IMR-90 (cell line): ENCODE results near the gene CLEC3B. TPM values are rescaled to one million over a fixed set of nuclear protein-coding genes. Genes with fewer than 3 reads are reported as not detected.

Experiments
- ATAC-seq: fragments of 200-7000 bp; cut with Tn5 transposase; 2 replicates; pipeline ENCODE4 v1.9.1; 2020; ENCODE audit warnings: low read depth, mild to moderate bottlenecking, moderate library complexity
- BruUV-seq: library from RNA; stranded (reverse); fragments of 400-500 nt; replicated peaks from 2 replicates; lab custom pipeline; 2021; lab: Mats Ljungman, UMichigan
- CTCF ChIA-PET: fragments of 300-600 bp; formaldehyde crosslinking; extraction: SDS; loops from one replicate; lab custom pipeline; 2021; ENCODE audit warnings: antibody characterized with exemption; lab: Yijun Ruan, JAX
- POLR2A ChIA-PET: fragments of 300-600 bp; sonication (Branson Sonifier 250); formaldehyde crosslinking; loops from one replicate; lab custom pipeline; 2022; ENCODE audit warnings: antibody characterized with exemption; ENCODE audit not compliant: unreplicated experiment; lab: Charles Lee
- DNase-seq: peaks from one replicate; pipeline ENCODE4 v3.0.0; 2013
- H2AFZ ChIP-seq: replicated peaks from 2 replicates; pipeline ENCODE3; 2013; ENCODE audit warnings: low read length, mild to moderate bottlenecking; ENCODE audit not compliant: poor library complexity
- H2AK5ac ChIP-seq: 2 replicates; pipeline ENCODE4 v1.6.1; 2013; ENCODE audit warnings: low read depth, low read length, inconsistent platforms
- H2AK9ac ChIP-seq: replicated peaks from 2 replicates; pipeline ENCODE3; 2013; ENCODE audit warnings: mild to moderate bottlenecking, low read depth, low read length, moderate library complexity; ENCODE audit not compliant: poor library complexity
- H2BK120ac ChIP-seq: 2 replicates; pipeline ENCODE4 v1.6.1; 2013; ENCODE audit warnings: low read depth, low read length, inconsistent platforms
- H2BK15ac ChIP-seq: 3 replicates; pipeline ENCODE4 v1.6.1; 2013; ENCODE audit warnings: low read depth, low read length, inconsistent platforms
- H2BK20ac ChIP-seq: 2 replicates; pipeline ENCODE4 v1.6.1; 2013; ENCODE audit warnings: low read depth, mild to moderate bottlenecking, inconsistent platforms, low read length, moderate library complexity
- H2BK5ac ChIP-seq: 2 replicates; pipeline ENCODE4 v1.6.1; 2013; ENCODE audit warnings: mild to moderate bottlenecking, low read depth, low read length, inconsistent platforms; ENCODE audit not compliant: poor library complexity, severe bottlenecking
- H3K14ac ChIP-seq: replicated peaks from 2 replicates; pipeline ENCODE4 v1.6.1; 2013; ENCODE audit warnings: low read depth, low read length, inconsistent platforms
- H3K18ac ChIP-seq: 2 replicates; pipeline ENCODE4 v1.6.1; 2013; ENCODE audit warnings: low read depth, low read length, control low read depth
- H3K23ac ChIP-seq: 2 replicates; pipeline ENCODE4 v1.6.1; 2013; ENCODE audit warnings: low read depth, low read length, inconsistent platforms
- H3K27ac ChIP-seq: 2 replicates; pipeline ENCODE4 v1.5.1; 2013; ENCODE audit warnings: mild to moderate bottlenecking, control low read depth, low read length; ENCODE audit not compliant: insufficient read depth
- H3K27me3 ChIP-seq: 2 replicates; pipeline ENCODE4 v1.6.1; 2013; ENCODE audit warnings: low read length; ENCODE audit not compliant: control insufficient read depth, insufficient read depth
- H3K36me3 ChIP-seq: 2 replicates; pipeline ENCODE4 v1.6.1; 2013; ENCODE audit warnings: low read length, mixed read lengths; ENCODE audit not compliant: control insufficient read depth, insufficient read depth
- H3K4ac ChIP-seq: 2 replicates; pipeline ENCODE4 v1.6.1; 2013; ENCODE audit warnings: low read depth, low read length, inconsistent platforms
- H3K4me1 ChIP-seq: 2 replicates; pipeline ENCODE4 v1.6.1; 2013; ENCODE audit warnings: low read length, mixed read lengths; ENCODE audit not compliant: control insufficient read depth, insufficient read depth
- H3K4me2 ChIP-seq: 2 replicates; pipeline ENCODE4 v1.6.1; 2013; ENCODE audit warnings: low read depth, mild to moderate bottlenecking, control low read depth, low read length, moderate library complexity
- H3K4me3 ChIP-seq: 2 replicates; pipeline ENCODE4 v1.5.1; 2013; ENCODE audit warnings: low read depth, mild to moderate bottlenecking, control low read depth, low read length, moderate library complexity; ENCODE audit not compliant: insufficient read depth
- H3K56ac ChIP-seq: 2 replicates; pipeline ENCODE4 v1.6.1; 2013; ENCODE audit warnings: low read length, inconsistent platforms; ENCODE audit not compliant: insufficient read depth; ENCODE audit errors: extremely low read depth
- H3K79me1 ChIP-seq, 2 experiments: 2 replicates each; pipeline ENCODE4 v1.6.1; 2013; ENCODE audit warnings: low read length in 2 of 2, inconsistent platforms in 1 of 2, low read depth in 1 of 2
- H3K9ac ChIP-seq: 2 replicates; pipeline ENCODE4 v1.6.1; 2013; ENCODE audit warnings: low read depth, low read length, control low read depth
- H3K9me1 ChIP-seq: 2 replicates; pipeline ENCODE4 v1.6.1; 2013; ENCODE audit warnings: low read length, inconsistent platforms; ENCODE audit not compliant: insufficient read depth
- H3K9me3 ChIP-seq: 2 replicates; pipeline ENCODE4 v1.6.1; 2013; ENCODE audit warnings: low read length; ENCODE audit not compliant: control insufficient read depth, insufficient read depth
- H4K20me1 ChIP-seq: 2 replicates; pipeline ENCODE4 v1.6.1; 2013; ENCODE audit warnings: low read length, inconsistent platforms; ENCODE audit not compliant: insufficient read depth
- H4K5ac ChIP-seq: 2 replicates; pipeline ENCODE4 v1.6.1; 2013; ENCODE audit warnings: mild to moderate bottlenecking, low read depth, low read length, control low read depth
- H4K8ac ChIP-seq, 2 experiments: 2 replicates each; pipeline ENCODE4 v1.6.1; 2013; ENCODE audit warnings: low read depth in 2 of 2, low read length in 2 of 2, control low read depth in 1 of 2, inconsistent platforms in 1 of 2
- H4K91ac ChIP-seq: 2 replicates; pipeline ENCODE4 v1.6.1; 2013; ENCODE audit warnings: low read depth, low read length, inconsistent platforms; ENCODE audit not compliant: insufficient read depth
- BHLHE40 ChIP-seq: fragments of 150-350 bp; IDR thresholded peaks from 2 replicates; pipeline ENCODE4 v1.6.1; 2016; ENCODE audit warnings: mild to moderate bottlenecking, low read depth, low read length
- CEBPB ChIP-seq: IDR thresholded peaks from 2 replicates; pipeline ENCODE4 v1.6.1; 2012; ENCODE audit warnings: low read depth, low read length, improper control_type of control experiment
- CHD1 ChIP-seq: IDR thresholded peaks from 2 replicates; pipeline ENCODE4 v1.6.1; 2012; ENCODE audit warnings: low read depth, low read length, improper control_type of control experiment
- CTCF ChIP-seq: conservative IDR thresholded peaks from 2 replicates; pipeline ENCODE4 v1.5.1; 2012; ENCODE audit warnings: mild to moderate bottlenecking, low read depth, low read length, improper control_type of control experiment
- ELK1 ChIP-seq: fragments of 150-350 bp; IDR thresholded peaks from 2 replicates; pipeline ENCODE4 v1.6.1; 2016; ENCODE audit warnings: low read depth, mild to moderate bottlenecking, low read length, moderate library complexity, borderline replicate concordance
- FOS ChIP-seq: fragments of 150-350 bp; IDR thresholded peaks from 2 replicates; pipeline ENCODE4 v1.6.1; 2016; ENCODE audit warnings: low read depth, low read length
- MAFK ChIP-seq: IDR thresholded peaks from 2 replicates; pipeline ENCODE4 v1.6.1; 2012; ENCODE audit warnings: low read depth, low read length, improper control_type of control experiment
- MAZ ChIP-seq: IDR thresholded peaks from 2 replicates; pipeline ENCODE4 v1.6.1; 2012; ENCODE audit warnings: low read depth, mild to moderate bottlenecking, low read length, improper control_type of control experiment, moderate library complexity, borderline replicate concordance
- MXI1 ChIP-seq: IDR thresholded peaks from 2 replicates; pipeline ENCODE4 v1.6.1; 2012; ENCODE audit warnings: low read depth, mild to moderate bottlenecking, low read length, moderate library complexity, borderline replicate concordance
- NFE2L2 ChIP-seq: fragments of 150-350 bp; IDR thresholded peaks from 2 replicates; pipeline ENCODE4 v1.6.1; 2016; ENCODE audit warnings: low read depth, mild to moderate bottlenecking, low read length
- POLR2A ChIP-seq: IDR thresholded peaks from 2 replicates; pipeline ENCODE4 v1.6.1; 2012; ENCODE audit warnings: mild to moderate bottlenecking, low read depth, low read length
- RCOR1 ChIP-seq: IDR thresholded peaks from 2 replicates; pipeline ENCODE4 v1.6.1; 2012; ENCODE audit warnings: mild to moderate bottlenecking, low read length, improper control_type of control experiment; ENCODE audit not compliant: insufficient replicate concordance
- RFX5 ChIP-seq: IDR thresholded peaks from 2 replicates; pipeline ENCODE4 v1.8.0; 2012; ENCODE audit warnings: low read depth, mild to moderate bottlenecking, low read length, moderate library complexity
- SMC3 ChIP-seq: fragments of 150-350 bp; IDR thresholded peaks from 2 replicates; pipeline ENCODE4 v1.6.1; 2016; ENCODE audit warnings: low read depth, mild to moderate bottlenecking, antibody characterized with exemption, low read length, moderate library complexity
- WGBS, 2 experiments: methylation state at CpG; one replicate each; pipeline versions ENCODE4 v1.1.5 to v1.1.7; 2013; ENCODE audit warnings: missing lambda C conversion rate in 2 of 2; ENCODE audit not compliant: insufficient read length in 1 of 2; ENCODE audit errors: extremely low coverage in 2 of 2; 5-methylcytosine and 5-hydroxymethylcytosine counted together
- dilution Hi-C: fragments of 300-500 bp; cut with HindIII; formaldehyde crosslinking; loops from one replicate; pipeline ENCODE4 v1.14.3; 2018; ENCODE audit warnings: low sequenced_read_pairs; ENCODE audit not compliant: unreplicated experiment
- in situ Hi-C: fragments of 300-500 bp; cut with MboI; formaldehyde crosslinking; loops from 3 replicates; pipeline ENCODE4 v1.14.3; 2019; ENCODE audit warnings: low sequenced_read_pairs, inconsistent platforms, mixed read lengths
- intact Hi-C: fragments of 100-400 bp; cut with micrococcal nuclease; formaldehyde crosslinking; loops from 2 replicates; pipeline ENCODE4 v1.10.0; 2022
- polyA plus RNA-seq, 3 experiments: library from polyadenylated mRNA; depleted of rRNA; stranded (reverse); fragments of >200 nt; gene quantifications; 2 replicates each; pipeline ENCODE4 v1.2.3, GENCODE V29; 2012; ENCODE audit warnings: low replicate concordance in 1 of 3
- total RNA-seq: library from RNA; depleted of rRNA; stranded (reverse); fragments of >200 nt; gene quantifications from 2 replicates; pipeline ENCODE4 v1.2.3, GENCODE V29; 2012

Gene CLEC3B
- total and polyA plus RNA-seq, 2 of the 4 experiments (the other 2 are of a cell fraction), result 3.6 to 13.2 TPM

- Histone ChIP-seq H3K4ac (peak overlapping the region; percentile 58; the same call in 1 of the 2 replicates), H4K5ac (peak overlapping the region; percentile 44), H4K91ac (peak overlapping the region; percentile 70; the same call in 1 of the 2 replicates), H3K36me3 (no peaks in the 10 kb centered on the region), H3K14ac (no peak overlapping the region), H3K4me3 (no peak overlapping the region), H3K27me3 (no peaks in the 10 kb centered on the region), H2BK15ac (peak overlapping the region; percentile 91; the same call in 2 of the 3 replicates), H3K56ac (no peak overlapping the region), H3K18ac (peak overlapping the region; percentile 28; the same call in 1 of the 2 replicates), H2AFZ (peak overlapping the region; percentile 21), H2BK5ac (peak overlapping the region; percentile 39), H3K79me1 (peaks cover 0 to 8% of the 10 kb centered on the region in 2 experiments; a peak in 1 of 4 replicates), H4K8ac (peak overlapping the region in 1 of 2 experiments; percentile 30; a peak in 2 of 4 replicates), H3K9me3 (no peaks in the 10 kb centered on the region), H3K4me1 (peaks cover 18% of the 10 kb centered on the region), H4K20me1 (no peaks in the 10 kb centered on the region), H2BK20ac (peak overlapping the region; percentile 69; the same call in 1 of the 2 replicates), H3K27ac (no peak overlapping the region; the same call in 1 of the 2 replicates), H3K9ac (no peak overlapping the region), H3K4me2 (no peak overlapping the region), H3K23ac (no peak overlapping the region), H2AK9ac (peak overlapping the region; percentile 76), H2BK120ac (peak overlapping the region; percentile 80), H2AK5ac (peak overlapping the region; percentile 87), H3K9me1 (peaks cover 23% of the 10 kb centered on the region)
- DNase-seq, result no peak
- CTCF ChIA-PET, result no interaction called here
- in situ Hi-C loops, result no loop called here
- POLR2A ChIA-PET, result no interaction called here
- intact Hi-C loops, result no loop called here
- BruUV-seq, result no TSS peak
- ATAC-seq, result no peak
- 91% methylated on average over 2 of the region's 6 CpGs; no CpG with 5 or more reads in 1 of the 2 experiments for WGBS, 2 experiments
- TF ChIP-seq MAFK (no peak), POLR2A (no peak), BHLHE40 (no peak), SMC3 (no peak), CTCF (no peak), FOS (no peak), MAZ (no peak), CEBPB (no peak), RFX5 (no peak), MXI1 (no peak), ELK1 (no peak), CHD1 (no peak), NFE2L2 (no peak), RCOR1 (no peak)
- dilution Hi-C loops, result no loop called here
These were observed 56.9 kb downstream of the CLEC3B start for GRCh38 chr3:45083023-45083422.
